Measurements from ENCODE around the gene HYDIN.

GRCh38 chr16:71273384-71273783 lies 42.9 kb upstream of the HYDIN start:
- TF ChIP-seq ISL1 (CRISPR knock-in tag; IDR thresholded peaks at IDR 0.05) (no peak), CSDC2 (CRISPR knock-in tag; IDR thresholded peaks at IDR 0.05) (no peak), CREB5 (CRISPR knock-in tag; IDR thresholded peaks at IDR 0.05; ENCODE audit: low read depth) (no peak), TSHZ2 (CRISPR knock-in tag; IDR thresholded peaks at IDR 0.05) (no peak)

Data from SK-N-SH treated with all-trans-retinoic acid at 6 μM for 48 hours (cell line).